Esophagus (tissue), 2 donors: ENCODE measurements around the gene STH. TPM values are rescaled to one million over a fixed set of nuclear protein-coding genes. Genes with fewer than 3 reads are reported as not detected.
"Not testable (repeated sequence)": the region's sequence is repeated elsewhere in the genome, so short reads cannot be mapped to it uniquely, and the experiment has no call there.

Source experiments
- H3K27ac ChIP-seq, 2 donors: one replicate each; pipeline ENCODE4 v1.5.1; 2013; ENCODE audit warnings: low read depth in 2 of 2, mild to moderate bottlenecking in 2 of 2, inconsistent platforms in 1 of 2, low read length in 1 of 2, moderate library complexity in 1 of 2
- H3K27me3 ChIP-seq, 2 donors: one replicate each; pipeline ENCODE4 v1.6.1; 2013; ENCODE audit warnings: low read length in 2 of 2, control low read depth in 1 of 2, mild to moderate bottlenecking in 1 of 2; ENCODE audit not compliant: insufficient read depth in 2 of 2, control insufficient read depth in 1 of 2
- H3K36me3 ChIP-seq, 2 donors: one replicate each; pipeline ENCODE4 v1.6.1; 2013; ENCODE audit warnings: low read length in 1 of 2; ENCODE audit not compliant: control insufficient read depth in 2 of 2, insufficient read depth in 2 of 2
- H3K4me1 ChIP-seq, 2 donors: one replicate each; pipeline ENCODE4 v1.6.1; 2013; ENCODE audit warnings: low read length in 1 of 2; ENCODE audit not compliant: control insufficient read depth in 2 of 2, insufficient read depth in 2 of 2
- H3K4me3 ChIP-seq, 2 donors: one replicate each; pipeline ENCODE4 v1.5.1; 2013; ENCODE audit warnings: low read length in 2 of 2, mild to moderate bottlenecking in 2 of 2, low read depth in 1 of 2, moderate library complexity in 1 of 2
- H3K9me3 ChIP-seq, 2 donors: one replicate each; pipeline ENCODE4 v1.6.1; 2013; ENCODE audit warnings: mild to moderate bottlenecking in 2 of 2, low read depth in 1 of 2, low read length in 1 of 2, moderate library complexity in 1 of 2; ENCODE audit not compliant: control insufficient read depth in 2 of 2, insufficient read depth in 1 of 2
- WGBS, 2 donors: extraction: QIAGEN DNeasy Blood & Tissue Kit; methylation state at CpG; one replicate each; pipeline ENCODE4 v1.1.7; 2013; 5-methylcytosine and 5-hydroxymethylcytosine counted together
- polyA plus RNA-seq, 2 donors: library from polyadenylated mRNA; stranded (reverse); fragments of 200-250 nt; gene quantifications; one replicate each; pipeline ENCODE4 v1.2.3, GENCODE V29; 2013
- donor health status: healthy with polysubstance abuse.
- donor health status: Bipolar disorder and iron deficiency.

STH gene
- polyA plus RNA-seq, 2 donors: not detected

GRCh38 chr17:45999900-46000290 is 845 bp downstream of the STH start:
- Histone ChIP-seq H3K4me3 (no peak overlapping the region), H3K36me3 (no peaks in the 10 kb centered on the region), H3K9me3 (no peaks in the 10 kb centered on the region), H3K27me3 (no peaks in the 10 kb centered on the region), H3K27ac (no peak overlapping the region), H3K4me1 (peaks cover 2 to 5% of the 10 kb centered on the region in 2 donors)
- WGBS, 2 donors: 62 to 65% methylated on average over 9 of the region's 9 CpGs

GRCh38 chr17:46000292-46000691 is 1.2 kb downstream of the STH start:
- H3K9me3 ChIP-seq: no peaks in the 10 kb centered on the region
- no peaks in the 10 kb centered on the region for H3K36me3 ChIP-seq
- no peak overlapping the region for H3K4me3 ChIP-seq
- no peak overlapping the region for H3K27ac ChIP-seq
- WGBS, 2 donors: 50 to 67% methylated on average over 7 of the region's 7 CpGs
- no peaks in the 10 kb centered on the region for H3K27me3 ChIP-seq
- peaks cover 2 to 5% of the 10 kb centered on the region in 2 donors for H3K4me1 ChIP-seq

GRCh38 chr17:46000757-46001156 is 1.7 kb downstream of the STH start:
- Histone ChIP-seq H3K27ac (peak overlapping the region in 1 of 2 donors; percentile 1), H3K9me3 (no peaks in the 10 kb centered on the region), H3K36me3 (no peaks in the 10 kb centered on the region), H3K4me1 (peaks cover 2 to 5% of the 10 kb centered on the region in 2 donors), H3K4me3 (no peak overlapping the region), H3K27me3 (no peaks in the 10 kb centered on the region)
- 43 to 55% methylated on average over 2 of the region's 2 CpGs for WGBS, 2 donors

GRCh38 chr17:46001390-46002310 is 2.6 kb downstream of the STH start:
- Histone ChIP-seq H3K36me3 (no peaks in the 10 kb centered on the region), H3K9me3 (no peaks in the 10 kb centered on the region), H3K4me3 (no peak overlapping the region), H3K27ac (no peak overlapping the region), H3K4me1 (peaks cover 2 to 5% of the 10 kb centered on the region in 2 donors), H3K27me3 (no peaks in the 10 kb centered on the region)
- 75 to 76% methylated on average over 13 of the region's 13 CpGs for WGBS, 2 donors

- Histone ChIP-seq H3K4me3 (no peak overlapping the region), H3K4me1 (peaks cover 2 to 5% of the 10 kb centered on the region in 2 donors), H3K27me3 (no peaks in the 10 kb centered on the region), H3K27ac (no peak overlapping the region), H3K36me3 (no peaks in the 10 kb centered on the region), H3K9me3 (no peaks in the 10 kb centered on the region)
- 21 to 25% methylated on average over 8 of the region's 8 CpGs for WGBS, 2 donors
Observed at GRCh38 chr17:46002311-46002972, 3.4 kb downstream of the STH start.

GRCh38 chr17:46002973-46003316 is 3.9 kb downstream of the STH start:
- no peaks in the 10 kb centered on the region for H3K9me3 ChIP-seq
- no peaks in the 10 kb centered on the region for H3K36me3 ChIP-seq
- H3K4me3 ChIP-seq: no peak overlapping the region
- no peaks in the 10 kb centered on the region for H3K27me3 ChIP-seq
- H3K4me1 ChIP-seq: peaks cover 2 to 5% of the 10 kb centered on the region in 2 donors
- no peak overlapping the region for H3K27ac ChIP-seq
- 59 to 70% methylated on average over 7 of the region's 7 CpGs for WGBS, 2 donors

- H3K27ac ChIP-seq: peak overlapping the region; percentile 47 to 72
Observed at GRCh38 chr17:46003907-46004748, 5.1 kb downstream of the STH start.

GRCh38 chr17:46006082-46006481 is 7.0 kb downstream of the STH start:
- H3K27me3 ChIP-seq, H3K27ac ChIP-seq, H3K4me1 ChIP-seq, H3K4me3 ChIP-seq, H3K36me3 ChIP-seq, H3K9me3 ChIP-seq: not testable (repeated sequence)
- 82 to 93% methylated on average over 1 of the region's 1 CpG for WGBS, 2 donors

More at GRCh38 chr17:46003907-46004748, 5.1 kb downstream of the STH start:
- Histone ChIP-seq H3K36me3 (no peaks in the 10 kb centered on the region), H3K4me1 (peaks cover 2 to 5% of the 10 kb centered on the region in 2 donors), H3K4me3 (no peak overlapping the region), H3K27me3 (no peaks in the 10 kb centered on the region), H3K9me3 (no peaks in the 10 kb centered on the region)
- WGBS, 2 donors: 26 to 29% methylated on average over 6 of the region's 6 CpGs

- Histone ChIP-seq H3K27ac (no peak overlapping the region), H3K27me3 (no peaks in the 10 kb centered on the region), H3K36me3 (no peaks in the 10 kb centered on the region), H3K4me1 (peaks cover 2 to 5% of the 10 kb centered on the region in 2 donors), H3K9me3 (no peaks in the 10 kb centered on the region), H3K4me3 (no peak overlapping the region)
- WGBS, 2 donors: 79 to 81% methylated on average over 2 of the region's 2 CpGs
Observed at GRCh38 chr17:46007461-46007965, 8.5 kb downstream of the STH start.
